Endodermal cell (in vitro differentiated cells): ENCODE data around the gene RBM47. TPM values are rescaled to one million over a fixed set of nuclear protein-coding genes. Genes with fewer than 3 reads are reported as not detected.

ENCODE experiments used
- DNase-seq: peaks from one replicate; pipeline ENCODE4 v3.0.0-alpha.2; 2017
- H3K27ac ChIP-seq: 2 replicates; pipeline ENCODE4 v1.5.1; 2013; ENCODE audit warnings: mild to moderate bottlenecking, low read depth, low read length, moderate library complexity
- H3K27me3 ChIP-seq: 2 replicates; pipeline ENCODE4 v1.6.1; 2013; ENCODE audit warnings: mild to moderate bottlenecking, low read length, moderate library complexity; ENCODE audit not compliant: insufficient read depth, control insufficient read depth, poor library complexity, severe bottlenecking
- H3K36me3 ChIP-seq: 2 replicates; pipeline ENCODE4 v1.7.0; 2013; ENCODE audit warnings: mild to moderate bottlenecking, low read length, moderate library complexity; ENCODE audit not compliant: control insufficient read depth, insufficient read depth
- H3K4me1 ChIP-seq: one replicate; pipeline ENCODE4 v1.7.0; 2013; ENCODE audit warnings: low read length; ENCODE audit not compliant: control insufficient read depth, insufficient read depth
- H3K4me3 ChIP-seq: 2 replicates; pipeline ENCODE4 v1.5.1; 2013; ENCODE audit warnings: mild to moderate bottlenecking, low read length, moderate library complexity
- H3K9ac ChIP-seq: 2 replicates; pipeline ENCODE4 v1.6.1; 2013; ENCODE audit warnings: mild to moderate bottlenecking, low read length, moderate library complexity; ENCODE audit not compliant: poor library complexity, severe bottlenecking; ENCODE audit errors: extremely low read depth
- H3K9me3 ChIP-seq: 2 replicates; pipeline ENCODE4 v1.6.1; 2013; ENCODE audit warnings: mild to moderate bottlenecking, low read length, moderate library complexity; ENCODE audit not compliant: control insufficient read depth
- H3K27ac Mint-ChIP-seq: 2 replicates; pipeline ENCODE4 v1.8.0; 2020; ENCODE audit warnings: mixed read lengths
- H3K27me3 Mint-ChIP-seq: 2 replicates; pipeline ENCODE4 v1.8.0; 2021; ENCODE audit warnings: mild to moderate bottlenecking, mixed read lengths; ENCODE audit not compliant: insufficient read depth
- H3K36me3 Mint-ChIP-seq: 2 replicates; pipeline ENCODE4 v1.8.0; 2020; ENCODE audit warnings: low read depth, mixed read lengths
- H3K4me1 Mint-ChIP-seq: 2 replicates; pipeline ENCODE4 v1.8.0; 2020; ENCODE audit warnings: mixed read lengths
- H3K4me3 Mint-ChIP-seq: 2 replicates; pipeline ENCODE4 v1.8.0; 2020; ENCODE audit warnings: mild to moderate bottlenecking, moderate library complexity, mixed read lengths
- H3K9me3 Mint-ChIP-seq: 2 replicates; pipeline ENCODE4 v1.8.0; 2020; ENCODE audit warnings: mild to moderate bottlenecking, mixed read lengths
- WGBS, 2 experiments: methylation state at CpG; one replicate each; pipeline versions ENCODE4 v1.1.5 to v1.1.7; 2013; ENCODE audit warnings: missing lambda C conversion rate in 2 of 2, mixed read lengths in 1 of 2; ENCODE audit not compliant: insufficient coverage in 1 of 2, insufficient read length in 1 of 2; 5-methylcytosine and 5-hydroxymethylcytosine counted together
- total RNA-seq, 2 donors: library from RNA; stranded (reverse); fragmentation: NEBNext Ultra II Directional in 1 of 2; extraction: Animal tissue kit (Norgen Biotek cat#: 25700) in 1 of 2; gene quantifications; 2 replicates in 1 of 2; 3 replicates in 1 of 2; pipeline ENCODE4 v1.2.1, GENCODE V29; 2021
- TF ChIP-seq, protein P1 (sequence below): fragments of 200-600 bp; sonication (generic); conservative IDR thresholded peaks from 2 replicates; pipeline ENCODE4 v1.5.0; 2021; ENCODE audit warnings: antibody characterized with exemption, mild to moderate bottlenecking

RBM47 gene
- total RNA-seq, 2 donors from 2014 or later: 71.7 to 90.6 TPM

DNA sequence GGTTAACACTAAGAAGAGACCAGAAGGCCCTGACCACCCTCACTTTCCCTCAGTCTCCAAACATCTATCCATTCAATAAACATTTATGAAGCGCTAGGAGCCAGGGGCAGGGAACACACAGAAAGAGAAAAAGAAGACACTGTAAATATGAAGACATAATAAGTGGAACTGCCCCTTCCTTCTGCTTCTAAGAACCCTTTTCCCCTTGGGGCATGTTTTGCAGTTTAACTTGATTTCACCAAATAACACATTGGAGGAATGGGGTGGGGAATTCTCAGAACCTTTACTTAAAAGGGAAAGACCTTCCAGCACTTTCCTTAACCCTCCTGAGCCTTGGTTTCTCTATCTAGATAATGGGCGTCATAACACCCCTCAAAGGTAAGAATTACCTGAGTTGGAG is 42.3 kb downstream of the RBM47 start:
- no peaks in the 10 kb centered on the region for H3K9me3 ChIP-seq
- no peaks in the 10 kb centered on the region for H3K9me3 Mint-ChIP-seq
- TF ChIP-seq, protein P1, sequence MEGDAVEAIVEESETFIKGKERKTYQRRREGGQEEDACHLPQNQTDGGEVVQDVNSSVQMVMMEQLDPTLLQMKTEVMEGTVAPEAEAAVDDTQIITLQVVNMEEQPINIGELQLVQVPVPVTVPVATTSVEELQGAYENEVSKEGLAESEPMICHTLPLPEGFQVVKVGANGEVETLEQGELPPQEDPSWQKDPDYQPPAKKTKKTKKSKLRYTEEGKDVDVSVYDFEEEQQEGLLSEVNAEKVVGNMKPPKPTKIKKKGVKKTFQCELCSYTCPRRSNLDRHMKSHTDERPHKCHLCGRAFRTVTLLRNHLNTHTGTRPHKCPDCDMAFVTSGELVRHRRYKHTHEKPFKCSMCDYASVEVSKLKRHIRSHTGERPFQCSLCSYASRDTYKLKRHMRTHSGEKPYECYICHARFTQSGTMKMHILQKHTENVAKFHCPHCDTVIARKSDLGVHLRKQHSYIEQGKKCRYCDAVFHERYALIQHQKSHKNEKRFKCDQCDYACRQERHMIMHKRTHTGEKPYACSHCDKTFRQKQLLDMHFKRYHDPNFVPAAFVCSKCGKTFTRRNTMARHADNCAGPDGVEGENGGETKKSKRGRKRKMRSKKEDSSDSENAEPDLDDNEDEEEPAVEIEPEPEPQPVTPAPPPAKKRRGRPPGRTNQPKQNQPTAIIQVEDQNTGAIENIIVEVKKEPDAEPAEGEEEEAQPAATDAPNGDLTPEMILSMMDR: no peak
- no peak overlapping the region for H3K4me3 ChIP-seq
- peaks cover 36% of the 10 kb centered on the region for H3K4me1 Mint-ChIP-seq
- H3K27ac ChIP-seq: no peak overlapping the region
- peaks cover 39% of the 10 kb centered on the region for H3K36me3 Mint-ChIP-seq
- no peak overlapping the region for H3K9ac ChIP-seq
- H3K4me1 ChIP-seq: peaks cover 11% of the 10 kb centered on the region
- H3K27ac Mint-ChIP-seq: peak overlapping the region; percentile 35
- no peaks in the 10 kb centered on the region for H3K27me3 ChIP-seq
- H3K36me3 ChIP-seq: no peaks in the 10 kb centered on the region
- no peak overlapping the region for H3K4me3 Mint-ChIP-seq
- no peak for DNase-seq
- no peaks in the 10 kb centered on the region for H3K27me3 Mint-ChIP-seq
- 90% methylated on average over 2 of the region's 2 CpGs; no CpG with 5 or more reads in 1 of the 2 experiments for WGBS, 2 experiments

DNA sequence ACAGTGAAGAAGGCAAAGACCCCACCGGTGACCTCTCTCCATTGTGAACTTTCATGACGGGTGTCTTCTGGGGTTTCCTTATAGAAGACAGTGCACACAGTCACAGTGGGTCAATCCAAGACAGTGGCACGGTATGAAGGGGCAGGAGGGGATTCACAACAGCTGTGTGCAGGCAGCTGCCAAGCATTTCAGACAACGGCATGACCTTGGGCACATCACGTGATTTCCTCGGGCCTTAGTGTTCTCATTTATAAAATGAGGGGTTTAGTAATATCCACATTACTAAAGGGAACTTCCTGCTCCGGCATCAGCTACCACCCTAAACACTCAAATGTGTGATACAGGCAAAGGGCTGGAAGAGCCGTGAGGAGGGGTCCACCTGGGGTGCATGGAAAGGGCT is 42.9 kb downstream of the RBM47 start:
- peak overlapping the region; percentile 35 for H3K27ac Mint-ChIP-seq
- Histone ChIP-seq H3K9me3 (no peaks in the 10 kb centered on the region), H3K27ac (no peak overlapping the region), H3K4me1 (peaks cover 14% of the 10 kb centered on the region), H3K36me3 (no peaks in the 10 kb centered on the region), H3K4me3 (no peak overlapping the region), H3K9ac (no peak overlapping the region), H3K27me3 (no peaks in the 10 kb centered on the region)
- TF ChIP-seq, protein P1: no peak
- 91 to 93% methylated on average over 4 to 8 of the region's 8 CpGs for WGBS, 2 experiments
- H3K36me3 Mint-ChIP-seq: peaks cover 34% of the 10 kb centered on the region
- H3K9me3 Mint-ChIP-seq: no peaks in the 10 kb centered on the region
- H3K27me3 Mint-ChIP-seq: no peaks in the 10 kb centered on the region
- H3K4me1 Mint-ChIP-seq: peaks cover 39% of the 10 kb centered on the region
- no peak overlapping the region for H3K4me3 Mint-ChIP-seq
- DNase-seq: no peak

DNA sequence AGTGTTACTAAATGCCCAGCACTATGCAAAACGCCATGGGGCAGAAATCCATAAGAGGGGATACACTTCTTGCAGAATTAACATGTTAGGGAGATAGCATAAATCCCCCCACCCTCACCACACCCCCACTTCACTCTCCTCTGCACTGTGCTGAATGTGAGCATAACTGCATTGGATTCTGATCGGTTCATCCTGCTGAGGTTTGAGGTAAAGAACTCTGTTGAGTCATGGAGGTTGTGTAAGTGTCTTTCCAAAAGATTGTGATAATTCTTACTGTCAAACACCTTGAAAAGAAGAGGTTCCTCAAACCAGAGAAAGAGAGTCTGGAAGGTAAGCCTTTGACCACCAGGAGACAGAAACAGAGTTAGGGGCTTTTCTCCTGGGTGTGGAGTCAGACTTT is 43.6 kb downstream of the RBM47 start:
- no peaks in the 10 kb centered on the region for H3K9me3 Mint-ChIP-seq
- Histone ChIP-seq H3K36me3 (no peaks in the 10 kb centered on the region), H3K27ac (no peak overlapping the region), H3K4me1 (peaks cover 14% of the 10 kb centered on the region), H3K4me3 (no peak overlapping the region), H3K9ac (no peak overlapping the region), H3K9me3 (no peaks in the 10 kb centered on the region), H3K27me3 (no peaks in the 10 kb centered on the region)
- WGBS, 2 experiments: 74% methylated on average over 2 of the region's 2 CpGs; no CpG with 5 or more reads in 1 of the 2 experiments
- no peaks in the 10 kb centered on the region for H3K27me3 Mint-ChIP-seq
- H3K4me1 Mint-ChIP-seq: peaks cover 43% of the 10 kb centered on the region
- peaks cover 28% of the 10 kb centered on the region for H3K36me3 Mint-ChIP-seq
- peak overlapping the region; percentile 26 for H3K27ac Mint-ChIP-seq
- no peak for DNase-seq
- no peak overlapping the region for H3K4me3 Mint-ChIP-seq
- TF ChIP-seq, protein P1: peak; percentile 15
